ENCODE data around the gene DHFR.

DNA sequence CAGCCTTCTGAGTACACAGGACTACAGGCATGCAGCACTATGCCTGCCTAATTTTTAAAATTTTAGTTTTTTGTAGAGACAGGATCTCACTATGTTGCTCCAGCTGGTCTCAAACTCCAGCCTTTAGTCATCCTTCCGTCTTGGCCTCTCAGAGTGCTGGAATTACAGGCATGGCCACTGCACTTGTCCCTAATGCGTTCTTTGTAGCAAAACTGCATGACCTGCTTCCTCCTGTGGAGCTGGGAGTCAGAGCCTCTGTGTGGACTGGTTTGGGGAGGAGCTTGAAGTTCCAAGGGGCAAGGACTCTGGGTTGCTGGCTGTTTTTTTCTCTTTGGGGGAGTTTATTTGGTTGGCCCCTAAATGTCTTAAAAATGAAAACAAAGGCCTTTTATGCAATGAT is 62.0 kb downstream of the DHFR start:
- TF ChIP-seq TCF12 (IDR thresholded peaks at IDR 0.05; ENCODE audit: low read depth, low read length), result no peak
- no peak for TF ChIP-seq RAD21 (IDR thresholded peaks at IDR 0.05 in 1 of 2, conservative IDR thresholded peaks at IDR 0.05 in 1 of 2; ENCODE audit: low read depth in 2 of 2, low read length in 2 of 2)
- TF ChIP-seq RFX5 (IDR thresholded peaks at IDR 0.05; ENCODE audit: borderline replicate concordance, low read depth, low read length), result no peak
